Gastroesophageal sphincter (tissue), 3 donors: ENCODE measurements around the gene NAXE.

ENCODE experiments used
- CTCF ChIP-seq, 4 experiments: fragments of 200-600 bp in 2 of 4; fragments of 450-650 bp in 2 of 4; sonication (generic) in 1 of 4; IDR thresholded peaks; one replicate each; pipeline ENCODE4 v1.5.1; 2017 to 2019; ENCODE audit warnings: antibody characterized with exemption in 4 of 4, mild to moderate bottlenecking in 2 of 4, moderate library complexity in 2 of 4
- POLR2A ChIP-seq, 2 donors: fragments of 450-650 bp; IDR thresholded peaks; one replicate each; pipeline ENCODE4 v1.6.1; 2017; ENCODE audit warnings: antibody characterized with exemption in 2 of 2, mild to moderate bottlenecking in 2 of 2, moderate library complexity in 1 of 2
- POLR2AphosphoS5 ChIP-seq: sonication (generic); formaldehyde crosslinking; IDR thresholded peaks from one replicate; pipeline ENCODE4 v1.6.1; 2017; ENCODE audit warnings: antibody characterized with exemption

- TF ChIP-seq CTCF (IDR thresholded peaks at IDR 0.05) (no peak), POLR2AphosphoS5 (no peak), POLR2A (IDR thresholded peaks at IDR 0.05) (no peak)
Observed at GRCh38 chr1:156566436-156566835, 25.1 kb upstream of the NAXE start.
